ENCODE data around the gene KLHL7.
A peak's percentile ranks its signal among the peaks of the same experiment; 100 is the strongest.

The KLHL7 gene

GRCh38 chr7:23105644-23106056, at the start of gene KLHL7:
KLHL7 (plus strand) TSS chr7:23105785; CDS start chr7:23106027, 242 bp downstream.
- DNase-seq (ENCODE audit: low spot score), result peak; percentile 97

- DNase-seq (ENCODE audit: low spot score), result no peak
These were observed 47.0 kb upstream of the KLHL7 start for GRCh38 chr7:23058408-23059096.

GRCh38 chr7:23061327-23061726, 44.3 kb upstream of the KLHL7 start:
- DNase-seq (ENCODE audit: low spot score), result no peak

- DNase-seq (ENCODE audit: low spot score), result peak; percentile 32
These were observed 43.1 kb upstream of the KLHL7 start for GRCh38 chr7:23062452-23062851.

GRCh38 chr7:23065974-23066373, 39.6 kb upstream of the KLHL7 start:
- no peak for DNase-seq (ENCODE audit: low spot score)

- DNase-seq (ENCODE audit: low spot score), result no peak
These were observed 38.3 kb upstream of the KLHL7 start for GRCh38 chr7:23067271-23067670.

- no peak for DNase-seq (ENCODE audit: low spot score)
These were observed 33.5 kb upstream of the KLHL7 start for GRCh38 chr7:23072048-23072447.

GRCh38 chr7:23072922-23073321, 32.7 kb upstream of the KLHL7 start:
- DNase-seq (ENCODE audit: low spot score), result no peak

- no peak for DNase-seq (ENCODE audit: low spot score)
These were observed 30.9 kb upstream of the KLHL7 start for GRCh38 chr7:23074443-23075261.

- no peak for DNase-seq (ENCODE audit: low spot score)
These were observed 30.0 kb upstream of the KLHL7 start for GRCh38 chr7:23075571-23075970.

- no peak for DNase-seq (ENCODE audit: low spot score)
These were observed 28.8 kb upstream of the KLHL7 start for GRCh38 chr7:23076772-23077171.

GRCh38 chr7:23093111-23093510, 12.5 kb upstream of the KLHL7 start:
- DNase-seq (ENCODE audit: low spot score), result no peak

GRCh38 chr7:23093546-23093945, 12.0 kb upstream of the KLHL7 start:
- DNase-seq (ENCODE audit: low spot score), result no peak

GRCh38 chr7:23096518-23097290, 8.9 kb upstream of the KLHL7 start:
- DNase-seq (ENCODE audit: low spot score), result no peak

GRCh38 chr7:23098029-23098428, 7.6 kb upstream of the KLHL7 start:
- no peak for DNase-seq (ENCODE audit: low spot score)

- DNase-seq (ENCODE audit: low spot score), result no peak
These were observed 7.1 kb upstream of the KLHL7 start for GRCh38 chr7:23098460-23098859.

GRCh38 chr7:23100697-23101096, 4.9 kb upstream of the KLHL7 start:
- no peak for DNase-seq (ENCODE audit: low spot score)

- DNase-seq (ENCODE audit: low spot score), result peak; percentile 13
These were observed 420 bp upstream of the KLHL7 start for GRCh38 chr7:23105086-23105643.

- DNase-seq (ENCODE audit: low spot score), result peak; percentile 73
These were observed 655 bp downstream of the KLHL7 start for GRCh38 chr7:23106057-23106822.

- DNase-seq (ENCODE audit: low spot score), result no peak
These were observed 1.5 kb downstream of the KLHL7 start for GRCh38 chr7:23106823-23107663.

- DNase-seq (ENCODE audit: low spot score), result no peak
These were observed 2.2 kb downstream of the KLHL7 start for GRCh38 chr7:23107781-23108180.

All from SW480 (cell line).